ENCODE data around the gene DCANP1. TPM values are rescaled to one million over a fixed set of nuclear protein-coding genes. Genes with fewer than 3 reads are reported as not detected.

Gene DCANP1
- total RNA-seq, 1 experiment from 2014 or later: not detected

- CTCF ChIA-PET: no interaction called here
- RAD21 ChIA-PET (ENCODE audit: low non-redundant PET in 1 of 2, low total read pairs in 2 of 2, uncharacterized antibody in 2 of 2, unreplicated experiment in 2 of 2): no interaction called here
- H3K36me3 ChIP-seq (ENCODE audit: control insufficient read depth in 1 of 2, insufficient read depth in 2 of 2, low read length in 2 of 2): no peaks in the 10 kb centered on the region
- peaks cover 13 to 15% of the 10 kb centered on the region in 2 experiments for H3K4me1 ChIP-seq (ENCODE audit: control insufficient read depth in 1 of 2, insufficient read depth in 2 of 2, low read length in 2 of 2)
- TF ChIP-seq JUND (IDR thresholded peaks at IDR 0.05) (no peak), FOSL1 (IDR thresholded peaks at IDR 0.05; ENCODE audit: low read depth) (no peak), CEBPB (IDR thresholded peaks at IDR 0.05; ENCODE audit: low read depth) (no peak), ZNF274 (IDR thresholded peaks at IDR 0.05; ENCODE audit: low read depth, low read length) (no peak), ELF1 (IDR thresholded peaks at IDR 0.05; ENCODE audit: borderline replicate concordance, low read depth) (no peak), POLR2A (IDR thresholded peaks at IDR 0.05; ENCODE audit: borderline replicate concordance, extremely low read depth, insufficient read depth, insufficient read length) (no peak), RAD21 (IDR thresholded peaks at IDR 0.05; ENCODE audit: low read depth) (no peak), TCF7L2 (IDR thresholded peaks at IDR 0.05; ENCODE audit: borderline replicate concordance, extremely low read depth, insufficient read depth, insufficient read length) (no peak), ATF3 (IDR thresholded peaks at IDR 0.05) (no peak), CBX3 (IDR thresholded peaks at IDR 0.05; ENCODE audit: low read depth) (no peak), POLR2AphosphoS5 (IDR thresholded peaks at IDR 0.05; ENCODE audit: low read depth, low read length) (no peak), EGR1 (IDR thresholded peaks at IDR 0.05; ENCODE audit: low read depth) (no peak), SRF (IDR thresholded peaks at IDR 0.05; ENCODE audit: low read depth) (no peak), EZH2 (IDR thresholded peaks at IDR 0.05) (no peak), SP1 (IDR thresholded peaks at IDR 0.05; ENCODE audit: low read depth) (no peak)
- no peak for DNase-seq (ENCODE audit: low read depth, low spot score)
- intact Hi-C loops (cut with micrococcal nuclease): no loop called here
- H4K20me1 ChIP-seq (ENCODE audit: insufficient read depth): no peaks in the 10 kb centered on the region
- no peak overlapping the region for H3K4me2 ChIP-seq (ENCODE audit: low read length)
- ATAC-seq: no peak
- H3K27ac ChIP-seq (ENCODE audit: low read depth, low read length): no peak overlapping the region
- H3K9ac ChIP-seq (ENCODE audit: low read length): no peak overlapping the region
- no peaks in the 10 kb centered on the region for H3K27me3 ChIP-seq (ENCODE audit: insufficient read depth, low read length)
- no peaks in the 10 kb centered on the region for H3K79me2 ChIP-seq (ENCODE audit: insufficient read depth, low read length)
- H3K9me3 ChIP-seq (ENCODE audit: control insufficient read depth in 1 of 2, insufficient read depth in 1 of 2, low read depth in 1 of 2, low read length in 2 of 2): no peaks in the 10 kb centered on the region
- H2AFZ ChIP-seq (ENCODE audit: low read depth, low read length, poor library complexity, severe bottlenecking): no peak overlapping the region
- POLR2A ChIA-PET: no interaction called here
- H3K4me3 ChIP-seq (replicated peaks in 1 of 2; ENCODE audit: low read depth in 1 of 2, low read length in 2 of 2): no peak overlapping the region
- BruUV-seq (replicated peaks): no TSS peak
- no peaks in the 10 kb centered on the region for H3K9me2 ChIP-seq (ENCODE audit: insufficient read depth)
These were observed 37.5 kb upstream of the DCANP1 start for GRCh38 chr5:135484674-135485086.
